Stimulated activated CD4-positive, alpha-beta T cell treated with anti-CD3 and anti-CD28 coated beads, Interleukin-1b, Interleukin-23, amount 100 ng/mL, for 4 hours (primary cell): ENCODE results near the gene ACTA2.

ENCODE experiments used
- DNase-seq, 2 donors: peaks; one replicate each; pipeline ENCODE4 v3.0.0-alpha.2; 2020; ENCODE audit warnings: low read depth in 2 of 2

Gene ACTA2

DNA sequence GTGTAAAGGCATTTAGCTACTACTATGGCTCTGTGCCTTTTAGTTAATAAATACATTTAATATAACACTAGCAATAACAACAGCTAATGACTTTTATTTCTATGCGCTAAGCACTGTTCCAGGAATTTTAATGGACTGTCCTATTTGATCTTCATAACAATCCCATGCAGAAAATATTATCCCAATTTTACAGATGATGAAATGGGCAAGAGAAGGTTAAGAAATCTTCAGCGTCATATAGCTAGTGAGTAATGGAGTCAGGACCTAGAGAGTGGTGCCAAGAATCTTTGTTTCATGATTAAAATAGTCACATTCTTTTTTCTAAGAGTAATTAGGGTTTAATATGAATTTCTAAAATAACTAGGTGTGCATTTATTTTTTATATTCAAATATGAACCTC lies 32.4 kb downstream of the ACTA2 start:
- DNase-seq: no peak

DNA sequence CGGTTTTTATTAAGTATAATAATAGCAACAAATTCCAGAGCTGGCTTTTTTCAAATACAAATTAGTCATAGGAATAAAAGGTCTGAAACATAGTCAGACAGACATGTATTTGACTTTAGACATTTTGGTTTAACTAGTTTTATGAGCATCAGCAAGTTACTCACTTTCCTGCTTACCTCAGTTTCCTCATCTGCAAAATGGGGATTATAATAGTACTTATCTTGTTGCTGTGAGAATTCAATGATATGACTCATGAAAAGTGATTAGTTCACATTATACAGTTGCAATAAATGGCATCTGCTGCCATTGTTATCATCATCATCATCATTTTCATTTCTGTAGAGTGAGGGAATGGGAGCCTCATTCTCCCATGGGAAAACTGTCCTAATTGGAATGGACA lies 33.5 kb downstream of the ACTA2 start:
- DNase-seq: no peak

DNA sequence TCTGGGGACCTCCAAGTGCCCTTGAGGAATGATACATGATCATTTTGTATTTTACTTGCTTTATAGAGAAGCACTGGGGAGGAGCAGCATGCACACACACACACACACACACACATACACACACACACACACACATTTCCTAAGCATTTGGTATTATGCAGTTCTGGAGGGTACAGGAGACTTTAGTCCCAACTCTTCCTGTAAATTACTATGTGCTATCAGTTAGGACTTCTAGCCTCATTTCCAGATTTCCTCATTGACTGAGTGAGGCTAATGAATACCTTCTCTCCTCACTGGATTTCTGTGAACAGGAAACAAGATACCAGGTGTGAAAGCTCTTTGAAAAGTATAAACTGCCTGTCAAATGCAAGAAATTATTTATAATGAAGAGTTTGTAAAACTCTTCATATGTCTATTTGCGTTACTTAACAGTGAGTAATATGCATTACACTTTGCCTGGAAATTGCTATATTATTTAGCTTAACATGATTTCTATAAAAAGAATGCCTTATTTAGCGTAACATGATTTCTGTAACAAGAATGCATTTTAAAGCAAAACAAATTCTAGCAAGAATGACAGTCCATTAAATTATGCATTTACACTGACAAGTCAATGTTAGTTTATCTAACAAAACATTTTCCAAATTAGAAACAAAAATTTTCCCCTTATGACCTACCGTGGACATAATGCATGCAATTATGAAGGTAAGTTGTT lies 34.2 kb downstream of the ACTA2 start:
- no peak for DNase-seq

DNA sequence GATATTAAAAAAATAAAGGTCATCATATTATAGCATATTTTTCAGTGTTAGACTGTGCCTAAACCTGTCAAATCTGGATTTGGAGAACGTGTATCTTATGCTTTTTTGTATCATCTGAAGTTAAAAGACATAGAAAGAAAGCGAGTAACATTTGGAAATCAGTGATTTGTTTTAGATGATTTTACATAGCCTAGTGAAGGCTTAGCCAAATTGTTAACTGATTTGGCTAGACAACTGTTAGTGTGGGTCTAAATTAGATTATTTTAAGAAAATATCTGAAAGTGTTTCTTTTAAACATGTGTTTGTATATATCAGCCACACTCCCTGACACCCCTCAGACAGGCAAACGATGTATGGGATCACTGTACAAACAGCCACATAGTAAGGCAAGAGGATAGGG lies 35.6 kb downstream of the ACTA2 start:
- DNase-seq: no peak

DNA sequence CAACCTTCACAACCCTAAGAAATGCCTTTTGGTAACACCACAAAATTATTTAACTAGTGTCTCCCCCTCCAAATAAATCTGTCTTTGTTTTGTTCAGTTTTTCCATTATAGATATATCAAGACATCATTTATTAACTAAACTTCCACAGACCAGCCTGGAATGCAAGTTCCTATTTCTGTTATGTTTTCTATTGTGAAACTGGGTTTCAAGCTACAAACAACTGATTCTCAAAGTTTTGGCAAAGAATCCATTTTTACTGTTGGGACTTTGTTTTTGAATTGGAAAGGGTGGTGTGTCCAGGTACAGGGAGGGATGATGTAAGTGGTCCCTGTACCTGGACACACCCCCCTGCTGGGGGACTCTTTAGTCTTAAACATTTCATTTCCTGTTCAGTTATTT lies 36.3 kb downstream of the ACTA2 start:
- no peak for DNase-seq

DNA sequence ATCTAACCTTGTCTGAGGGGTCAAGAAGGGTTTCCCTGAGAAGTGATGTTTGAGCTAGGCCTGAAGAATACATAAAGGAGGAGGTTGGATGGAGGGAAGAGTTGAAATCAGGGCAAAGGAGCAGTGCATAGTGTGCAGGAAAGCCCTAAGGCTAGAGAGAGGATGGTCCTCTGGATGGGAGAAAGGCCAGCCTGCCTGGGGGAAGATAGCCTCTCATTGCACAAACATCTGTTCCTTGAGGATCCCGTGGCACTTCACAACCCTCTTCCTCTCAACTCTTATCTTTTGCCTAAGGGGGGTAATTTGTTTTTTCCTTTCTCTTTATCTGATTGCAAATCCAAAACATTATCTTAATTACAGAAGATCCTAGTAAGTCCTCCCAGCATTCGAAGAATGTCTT lies 36.8 kb downstream of the ACTA2 start:
- DNase-seq: no peak

DNA sequence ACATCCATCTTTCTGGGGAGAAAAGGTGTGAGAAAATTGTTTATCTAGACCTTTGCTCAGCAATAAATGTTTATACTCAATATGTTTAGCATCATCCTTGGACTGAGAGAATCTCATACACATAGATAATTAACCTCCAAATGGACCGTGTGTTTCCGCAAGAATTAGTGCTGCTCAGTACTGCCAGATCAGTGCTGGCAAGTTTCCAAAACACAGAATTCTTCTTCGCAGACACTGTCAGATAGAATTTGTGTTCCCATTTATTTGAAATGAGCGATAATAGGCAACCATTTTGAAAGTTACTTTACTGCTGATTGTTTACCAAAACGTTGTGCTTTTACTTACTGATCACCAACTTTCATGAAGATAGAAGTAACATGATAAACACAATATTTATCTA lies 38.8 kb downstream of the ACTA2 start:
- DNase-seq: no peak

DNA sequence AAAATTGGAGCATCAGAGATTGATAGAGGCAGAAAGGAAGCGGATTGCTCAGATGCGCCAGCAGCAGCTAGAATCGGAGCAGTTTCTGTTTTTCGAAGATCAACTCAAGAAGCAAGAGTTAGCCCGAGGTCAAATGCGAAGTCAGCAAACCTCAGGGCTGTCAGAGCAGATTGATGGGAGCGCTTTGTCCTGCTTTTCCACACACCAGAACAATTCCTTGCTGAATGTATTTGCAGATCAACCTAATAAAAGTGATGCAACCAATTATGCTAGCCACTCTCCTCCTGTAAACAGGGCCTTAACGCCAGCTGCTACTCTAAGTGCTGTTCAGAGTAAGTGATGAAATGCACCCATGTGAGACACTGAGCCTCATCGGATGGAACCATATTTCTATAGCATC lies 39.4 kb downstream of the ACTA2 start:
- no peak for DNase-seq

DNA sequence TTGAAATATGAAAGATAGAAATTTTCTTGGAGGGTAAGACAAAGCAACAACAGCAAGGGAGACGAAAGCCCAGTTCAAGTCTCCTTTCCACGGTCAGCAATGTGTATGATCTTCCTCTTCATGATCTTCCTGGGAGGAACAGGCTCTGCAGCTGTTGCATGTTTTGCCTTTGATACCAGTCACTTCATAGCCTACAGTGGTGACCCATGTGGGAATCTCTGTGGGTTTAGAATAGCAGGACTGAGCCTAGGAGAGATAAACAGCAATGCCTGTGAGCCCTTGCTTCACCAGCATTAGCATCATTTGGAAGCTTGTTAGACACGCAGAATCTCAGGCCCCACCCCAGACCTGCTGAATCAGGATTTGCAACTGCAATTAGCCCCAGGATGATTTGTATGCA lies 40.7 kb downstream of the ACTA2 start:
- no peak for DNase-seq

DNA sequence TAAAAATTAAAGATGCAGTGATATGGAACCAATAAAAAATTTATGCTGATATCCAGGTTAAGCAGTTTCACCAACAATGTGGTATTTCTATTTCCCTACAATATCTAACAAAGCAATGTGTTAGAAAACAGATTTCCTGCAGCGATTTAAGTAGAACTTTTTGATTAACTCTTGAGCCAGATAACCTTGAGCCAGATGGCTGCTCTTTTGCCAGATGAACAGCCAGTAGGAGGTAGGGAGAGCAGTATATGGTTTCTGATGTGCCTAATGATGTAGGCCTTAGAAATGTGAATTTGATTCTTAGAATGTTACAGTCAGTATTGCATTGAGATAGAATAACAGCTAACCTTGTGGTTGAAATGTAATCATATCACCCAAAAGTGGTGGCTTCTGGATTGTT lies 41.5 kb downstream of the ACTA2 start:
- DNase-seq: no peak

DNA sequence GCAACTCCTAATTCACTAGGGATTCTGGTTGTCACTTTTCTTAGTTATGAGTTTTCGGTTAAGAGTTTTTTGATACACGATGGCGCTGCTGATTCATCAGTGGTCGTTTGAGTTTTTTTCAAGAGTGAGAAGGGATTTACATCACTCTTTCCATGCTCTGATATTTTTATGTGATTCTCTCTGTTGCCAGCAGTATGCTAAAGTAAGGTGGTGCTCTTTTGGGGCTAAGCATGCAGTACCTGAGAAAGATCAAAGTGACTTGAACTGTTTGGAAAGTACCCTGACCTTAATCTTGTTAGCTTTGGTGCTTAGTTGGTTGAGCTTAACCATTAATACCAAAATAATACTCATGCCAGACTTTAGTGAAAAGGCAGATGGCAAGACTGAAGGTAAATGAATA lies 44.4 kb downstream of the ACTA2 start:
- no peak for DNase-seq

DNA sequence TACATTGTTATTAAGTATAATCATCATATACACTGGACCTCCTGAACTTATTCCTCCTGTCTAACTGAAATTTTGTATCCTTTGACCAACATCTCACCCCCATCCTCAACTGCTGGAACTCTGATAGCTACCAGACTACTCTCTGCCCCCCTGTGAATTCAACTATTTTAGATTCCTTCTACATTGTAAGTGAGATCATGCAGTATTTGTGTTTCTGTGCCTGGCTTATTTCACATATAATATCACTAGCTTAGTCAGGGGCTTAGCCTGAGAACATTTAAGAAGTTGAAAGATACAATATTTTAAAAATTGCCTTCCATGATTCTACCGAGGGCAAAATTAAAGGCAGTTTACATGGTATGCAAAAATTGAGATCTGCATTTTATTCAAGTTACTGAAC lies 45.7 kb downstream of the ACTA2 start:
- DNase-seq: no peak

DNA sequence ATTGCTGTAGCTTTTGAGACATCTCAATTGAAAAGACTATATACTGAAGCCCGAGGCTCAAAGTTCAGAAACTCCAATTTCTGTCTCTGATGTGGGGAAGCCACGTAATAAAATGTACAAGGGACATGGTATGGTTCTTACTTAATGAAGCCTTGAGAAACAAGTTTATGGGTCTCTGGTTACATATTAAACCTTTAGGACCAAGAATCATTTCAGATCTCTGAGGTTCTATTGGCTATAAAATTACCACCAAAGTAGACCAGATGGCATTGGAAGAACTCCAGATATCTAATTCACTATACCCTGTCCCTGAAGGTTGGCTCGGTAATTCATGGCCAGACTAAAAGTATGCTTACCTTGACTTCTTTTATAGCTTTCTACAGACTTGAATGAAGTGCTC lies 48.9 kb downstream of the ACTA2 start:
- DNase-seq: no peak

DNA sequence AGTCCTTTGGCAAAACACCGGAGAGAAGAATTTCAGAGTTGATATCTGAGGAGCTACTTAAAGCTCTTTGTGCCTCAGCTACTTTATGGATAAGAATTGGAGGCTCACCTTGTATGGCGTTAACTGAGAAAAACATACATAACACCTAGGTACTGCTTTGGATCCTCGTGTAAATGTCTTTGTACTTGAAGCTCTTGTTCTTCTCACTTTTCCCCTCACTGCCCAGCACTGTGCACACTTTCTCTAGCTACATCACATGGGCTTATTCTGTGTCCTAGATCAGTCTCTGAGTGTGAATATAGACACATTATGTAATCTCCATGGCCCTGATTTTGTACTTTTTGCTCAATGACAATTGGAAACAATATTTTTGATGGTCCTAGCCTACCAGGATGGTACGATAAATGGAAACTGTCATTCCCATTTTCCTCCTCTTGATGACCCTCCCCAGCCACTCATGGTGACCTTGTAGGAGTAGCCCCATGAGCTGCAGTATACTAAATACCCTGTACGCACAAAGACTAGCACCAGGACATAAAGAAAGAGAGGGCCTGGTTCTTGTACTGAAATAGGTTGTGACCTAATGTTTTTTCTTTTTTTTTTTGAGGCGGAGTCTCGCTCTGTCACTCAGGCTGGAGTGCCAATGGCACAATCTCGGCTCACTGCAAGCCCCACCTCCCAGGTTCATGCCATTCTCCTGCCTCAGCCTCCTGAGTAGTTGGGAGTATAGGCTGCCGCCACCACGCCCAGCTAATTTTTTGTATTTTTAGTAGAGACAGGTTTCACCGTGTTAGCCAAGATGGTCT lies 50.4 kb downstream of the ACTA2 start:
- no peak for DNase-seq

DNA sequence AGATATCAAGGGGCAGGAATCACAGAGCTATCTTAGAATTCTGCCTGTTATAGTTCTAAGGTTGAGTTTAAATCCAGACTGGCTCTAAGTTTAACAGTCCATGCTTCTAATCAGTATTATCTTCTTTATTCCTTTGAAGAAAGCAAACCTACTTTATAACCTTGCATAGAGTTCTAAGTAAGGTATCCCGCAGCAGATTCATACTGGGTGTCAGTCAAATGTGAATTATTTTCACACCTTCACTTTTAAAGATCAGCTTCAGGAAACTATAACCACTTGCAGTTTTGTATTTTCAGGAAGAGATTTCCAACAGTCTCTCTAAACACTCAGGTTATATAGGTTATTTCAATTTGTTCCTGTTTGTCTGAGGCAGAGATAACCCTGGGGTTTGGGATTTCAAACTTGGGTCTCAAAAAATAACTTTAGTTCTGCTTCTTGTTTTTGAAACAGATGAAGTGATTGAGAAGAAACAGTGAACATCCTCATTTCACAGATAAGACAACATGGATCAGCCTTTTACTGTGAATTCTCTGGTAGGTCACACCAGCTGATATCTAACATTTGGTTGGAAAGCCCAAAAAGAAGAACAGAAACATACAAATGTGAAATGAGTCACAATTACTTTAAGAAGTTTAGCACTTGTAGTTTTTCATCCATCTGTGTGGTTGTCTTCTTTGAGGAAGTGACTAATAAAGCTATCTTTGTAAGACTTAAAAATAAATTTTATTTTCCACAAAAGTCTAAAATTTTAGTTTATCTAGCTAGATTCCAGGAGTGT lies 51.2 kb downstream of the ACTA2 start:
- no peak for DNase-seq

DNA sequence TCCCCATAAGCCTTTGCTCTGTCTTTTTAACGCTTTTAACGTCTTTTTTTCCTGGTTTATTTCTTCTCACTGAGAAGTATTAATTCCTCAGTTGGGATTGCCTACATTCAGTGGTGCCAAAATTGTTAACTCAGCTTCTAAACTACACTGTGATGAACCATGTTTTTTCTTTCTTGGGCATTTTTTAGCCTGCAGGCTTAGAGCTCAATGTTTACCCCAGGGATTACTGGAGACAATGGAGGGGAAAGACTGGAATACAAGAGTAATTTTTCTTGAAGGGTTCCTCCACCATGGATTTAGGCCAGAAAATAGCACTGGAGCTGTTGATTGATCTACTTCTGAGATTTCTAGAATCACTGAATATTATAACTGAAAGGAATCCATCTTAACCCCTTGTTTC lies 52.7 kb downstream of the ACTA2 start:
- no peak for DNase-seq

DNA sequence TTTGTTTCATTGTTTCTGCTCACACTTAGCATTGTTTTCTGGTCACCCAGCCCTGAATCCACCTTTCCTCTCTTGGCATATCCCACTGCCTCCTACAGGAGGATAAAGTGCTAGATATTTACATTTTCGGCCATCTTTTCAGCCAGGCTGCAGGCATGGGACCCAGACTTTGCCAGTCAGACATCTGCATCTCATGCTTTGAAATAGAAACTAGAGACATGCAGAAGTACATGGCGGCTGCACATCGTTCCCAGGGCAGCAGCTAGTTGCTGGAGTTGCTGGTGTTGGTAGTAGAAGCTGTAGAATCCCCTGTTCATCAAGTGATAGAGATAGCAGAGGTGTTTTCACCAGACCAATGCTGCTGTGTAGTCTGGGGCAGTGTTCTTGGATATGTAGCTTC lies 53.8 kb downstream of the ACTA2 start:
- no peak for DNase-seq

DNA sequence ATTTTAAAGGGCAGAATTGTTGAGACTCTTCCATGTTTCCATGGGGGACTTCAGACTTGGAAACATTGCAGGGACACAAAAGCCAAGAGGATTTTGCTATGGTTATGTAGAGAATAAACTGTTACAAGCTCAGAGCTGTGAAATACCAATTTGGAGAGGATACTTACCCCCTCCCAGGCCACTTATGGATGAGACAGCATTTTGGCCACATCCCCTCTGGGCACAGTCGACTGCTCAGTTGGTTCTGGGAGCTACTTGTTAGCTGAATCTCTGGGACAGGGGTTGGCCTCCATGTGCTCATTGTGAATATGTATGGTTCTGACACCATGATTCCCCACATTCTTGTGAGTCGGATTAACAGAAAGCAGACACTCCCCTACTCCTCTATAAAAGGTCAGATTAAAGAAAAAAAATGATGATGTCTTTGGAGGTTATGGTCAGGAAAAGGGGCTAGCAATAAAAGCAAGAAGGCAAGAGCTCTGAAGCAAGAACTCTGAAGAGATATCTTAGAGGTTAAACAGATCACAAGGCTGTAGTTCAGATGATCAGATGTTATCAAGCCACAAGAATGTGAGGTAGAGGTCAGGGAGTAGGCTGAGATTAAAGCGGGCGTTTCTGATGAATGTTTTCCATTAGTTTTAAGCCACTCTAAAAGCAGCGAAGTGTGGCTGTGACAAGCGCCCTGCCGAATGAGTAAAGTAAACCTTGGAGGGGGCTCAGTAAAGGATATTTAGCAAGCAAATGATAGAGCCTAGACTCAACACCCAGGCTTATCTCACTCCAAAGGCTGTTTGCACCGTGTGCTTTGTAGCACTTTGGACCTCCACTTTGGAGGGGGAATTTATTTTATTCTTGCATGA lies 55.3 kb downstream of the ACTA2 start:
- no peak for DNase-seq

DNA sequence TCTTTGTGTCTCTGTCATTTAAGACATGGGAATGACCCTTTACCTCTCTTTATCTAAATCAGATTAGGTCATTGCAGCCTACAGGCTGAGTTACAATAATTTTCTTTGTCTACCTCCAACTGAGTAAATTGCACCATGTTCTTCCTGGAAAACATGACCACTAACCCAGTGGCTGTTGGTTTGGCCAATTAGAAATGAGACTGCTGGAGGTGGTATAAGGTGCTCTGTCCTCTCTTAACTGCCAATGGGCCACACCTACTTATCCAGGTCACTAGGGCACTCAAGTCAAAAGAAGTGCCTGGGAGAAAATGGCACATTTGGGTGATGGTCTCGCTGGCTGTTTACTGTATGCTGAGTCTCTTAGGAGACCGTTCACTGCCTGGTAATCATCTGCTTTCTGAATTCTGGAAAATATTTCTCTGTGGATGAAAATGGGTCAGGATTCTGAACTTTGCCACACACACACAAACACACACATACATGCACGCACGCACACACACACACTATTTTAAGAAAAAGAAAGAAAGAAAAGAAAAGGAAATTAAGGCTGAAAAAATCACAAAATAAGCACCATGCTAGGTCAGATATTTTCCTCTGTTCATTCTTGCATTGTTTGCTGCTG lies 56.1 kb downstream of the ACTA2 start:
- DNase-seq: no peak

DNA sequence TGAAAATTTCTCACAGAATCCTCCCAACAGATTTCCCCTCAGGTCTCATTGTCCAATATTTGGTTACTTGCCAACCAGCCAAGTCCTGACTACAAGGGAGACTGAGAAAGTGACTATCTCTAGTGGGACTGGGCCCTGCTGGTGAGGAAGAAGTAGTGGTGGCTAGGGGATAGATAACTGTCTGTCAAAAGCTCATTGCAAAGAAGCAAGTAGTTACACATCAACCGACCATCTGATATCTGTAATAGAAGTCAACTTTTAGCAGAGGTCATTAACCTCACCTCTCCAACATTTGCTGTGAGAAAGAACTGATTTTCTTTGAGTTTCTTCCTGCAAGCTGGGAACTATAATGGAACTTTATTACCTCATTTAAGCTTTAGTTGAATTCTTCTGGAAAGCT lies 57.3 kb downstream of the ACTA2 start:
- no peak for DNase-seq

DNA sequence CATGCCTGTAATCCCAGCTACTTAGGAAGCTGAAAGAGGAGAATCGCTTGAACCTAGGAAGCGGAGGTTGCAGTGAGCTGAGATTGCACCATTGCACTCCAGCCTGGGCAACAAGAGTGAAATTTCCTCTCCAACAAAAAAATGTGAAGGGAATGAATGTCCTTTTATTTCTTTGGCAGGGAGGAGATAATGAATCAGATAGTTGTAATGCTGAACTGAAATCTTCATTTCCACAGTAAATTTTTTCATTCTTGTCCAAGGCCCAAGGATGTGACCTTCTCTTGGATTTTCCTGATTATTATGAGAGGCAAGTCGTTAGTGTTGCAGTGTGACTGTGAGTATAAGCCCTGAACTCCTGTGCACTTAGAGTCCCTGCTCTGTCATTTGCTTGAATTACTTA lies 59.0 kb downstream of the ACTA2 start:
- DNase-seq: no peak
